Stimulated activated CD8-positive, alpha-beta memory T cell treated with anti-CD3 and anti-CD28 coated beads, Interleukin-15, amount 100 ng/mL, for 1 hour (primary cell): ENCODE data around the gene KCNK18.
A peak's percentile ranks its signal among the peaks of the same experiment; 100 is the strongest.
"Not testable (repeated sequence)": the region's sequence is repeated elsewhere in the genome, so short reads cannot be mapped to it uniquely, and the experiment has no call there.

ENCODE experiments used
- DNase-seq: peaks from one replicate; pipeline ENCODE4 v3.0.0-alpha.2; 2020; ENCODE audit warnings: low read depth

Gene KCNK18

DNA sequence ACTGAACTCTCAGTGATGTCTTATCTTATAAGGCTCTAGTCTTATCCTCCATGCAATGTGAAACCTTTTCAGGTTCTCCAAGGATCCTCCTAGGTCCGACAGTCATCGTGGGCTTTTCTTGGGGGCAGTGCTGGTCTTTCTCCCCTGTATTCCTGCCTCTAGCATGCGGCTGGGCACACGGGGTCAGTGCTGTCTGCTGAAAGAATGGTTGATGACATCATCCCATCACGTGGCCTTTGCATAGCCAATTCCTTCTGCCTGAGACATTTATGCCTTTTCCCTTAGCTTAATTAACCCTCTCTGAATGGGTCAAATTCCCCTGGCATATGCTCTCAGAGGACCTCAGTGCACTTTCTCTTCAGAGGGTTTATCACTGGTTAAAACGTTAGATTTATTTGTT lies 27.0 kb upstream of the KCNK18 start:
- no peak for DNase-seq

DNA sequence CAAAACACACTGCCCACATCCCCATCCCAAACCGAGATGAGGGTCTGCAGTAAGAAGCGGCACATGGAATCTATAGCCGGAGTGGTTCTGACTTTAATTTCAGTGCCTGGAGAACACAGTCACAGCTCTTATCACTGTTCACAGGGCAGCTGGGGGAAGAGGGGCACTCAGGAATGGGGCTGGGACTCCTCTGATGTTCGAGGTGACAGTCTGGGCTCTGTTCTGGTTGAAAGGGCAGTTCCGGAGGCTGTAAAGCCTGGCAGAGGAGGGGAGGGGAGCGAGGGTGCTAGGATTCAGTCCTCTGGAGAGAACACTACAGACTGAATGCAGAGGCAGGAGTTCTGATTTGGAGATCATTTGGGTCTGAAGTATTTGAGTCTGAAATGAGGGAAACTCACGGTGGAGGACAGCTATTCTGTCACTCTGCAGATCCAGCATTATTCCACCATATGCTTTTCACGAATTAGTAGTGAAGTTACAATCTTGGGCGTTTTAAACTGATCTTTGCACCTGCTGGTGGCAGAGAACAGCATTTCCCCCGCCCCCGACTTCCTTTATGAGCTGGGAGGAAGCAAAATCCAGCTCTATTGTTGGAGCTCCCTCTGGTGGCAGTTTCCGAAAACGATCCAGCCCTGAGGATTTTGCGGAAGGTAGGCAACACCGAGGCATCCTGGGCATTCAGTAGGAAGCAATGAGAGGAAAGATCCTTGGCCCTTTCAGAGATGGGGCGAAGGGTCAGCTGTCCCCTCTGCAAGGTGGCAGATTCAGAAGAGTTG lies 22.7 kb upstream of the KCNK18 start:
- peak; percentile 80 for DNase-seq

DNA sequence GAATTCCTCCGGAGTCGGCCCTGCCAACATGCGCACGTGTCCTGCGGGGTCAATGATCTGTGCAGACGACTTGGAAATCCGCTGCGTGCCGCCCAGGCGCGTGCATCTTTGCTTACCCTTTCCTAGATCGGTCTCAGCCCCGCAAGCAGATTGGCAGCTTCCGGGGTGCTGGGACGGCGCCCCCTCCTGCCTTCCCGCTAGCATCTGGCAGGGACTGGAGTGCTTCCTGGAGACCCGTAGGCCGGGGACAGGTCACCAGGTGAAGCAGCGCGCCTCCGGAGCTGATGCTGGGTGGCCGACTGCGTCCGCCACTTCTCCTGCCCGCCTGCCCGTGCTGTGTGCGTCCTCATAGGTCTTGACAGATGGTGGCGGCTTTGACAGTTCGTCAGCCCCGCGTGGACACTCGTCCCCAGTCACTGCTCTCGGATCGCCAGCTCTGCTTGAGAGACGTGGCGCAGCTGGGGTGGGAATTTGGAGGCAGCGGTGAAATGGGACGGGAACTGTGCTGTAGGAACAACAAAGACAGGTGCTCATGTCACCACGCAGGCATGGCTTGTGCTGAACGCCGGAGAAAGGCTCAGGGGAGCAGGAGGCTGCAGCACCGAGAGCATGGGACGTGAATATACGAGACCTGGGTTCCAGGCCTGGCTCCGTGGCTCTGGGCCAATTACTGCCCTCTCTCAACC lies 21.9 kb upstream of the KCNK18 start:
- no peak for DNase-seq

DNA sequence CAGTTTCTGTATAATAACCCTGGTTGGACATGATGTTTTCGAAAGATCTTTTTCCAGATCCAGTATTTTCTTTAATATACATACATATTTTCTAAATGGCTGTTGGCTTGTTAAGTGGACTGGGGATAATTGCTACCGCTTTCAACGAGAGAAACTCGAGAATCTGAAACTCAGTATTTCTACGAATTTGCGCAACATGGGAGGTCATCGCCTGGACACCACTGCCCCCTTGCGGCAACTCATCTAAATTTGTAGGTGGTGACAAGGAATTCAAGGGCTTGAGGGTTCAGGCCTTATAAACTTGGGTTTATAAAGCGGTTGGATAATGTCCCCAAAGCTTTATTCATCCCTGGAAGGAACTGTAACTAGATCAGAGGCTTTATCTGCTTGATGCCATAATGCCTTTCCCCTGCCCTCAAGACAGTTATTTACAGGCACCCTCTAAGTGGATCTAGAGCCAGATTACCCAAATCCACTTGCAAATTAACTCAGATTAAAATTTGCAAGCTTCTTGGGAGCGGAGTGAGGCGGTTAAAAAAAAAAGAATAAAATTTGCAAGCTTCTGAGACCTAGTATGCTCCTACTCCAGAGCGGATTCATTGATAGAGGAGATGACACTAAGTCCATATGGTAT lies 21.3 kb upstream of the KCNK18 start:
- DNase-seq, result peak; percentile 61

DNA sequence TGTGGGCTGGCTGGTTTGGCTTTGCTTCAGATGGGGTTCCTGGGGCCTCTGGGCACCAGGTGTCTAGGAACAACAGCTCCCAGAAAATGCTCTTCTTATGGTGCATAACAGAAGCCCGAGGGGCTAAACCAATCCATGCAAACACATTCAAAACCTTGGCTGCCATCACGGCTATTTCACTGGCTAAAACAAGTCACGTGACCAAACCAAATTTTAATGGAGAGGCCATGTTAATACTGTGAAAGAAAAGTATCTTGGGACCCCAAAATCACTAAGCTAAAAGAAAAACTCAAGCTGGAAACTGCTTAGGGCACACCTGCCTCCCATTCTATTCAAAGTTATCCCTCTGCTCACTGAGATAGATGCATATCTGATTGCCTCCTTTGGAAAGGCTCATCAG lies 19.1 kb upstream of the KCNK18 start:
- no peak for DNase-seq

DNA sequence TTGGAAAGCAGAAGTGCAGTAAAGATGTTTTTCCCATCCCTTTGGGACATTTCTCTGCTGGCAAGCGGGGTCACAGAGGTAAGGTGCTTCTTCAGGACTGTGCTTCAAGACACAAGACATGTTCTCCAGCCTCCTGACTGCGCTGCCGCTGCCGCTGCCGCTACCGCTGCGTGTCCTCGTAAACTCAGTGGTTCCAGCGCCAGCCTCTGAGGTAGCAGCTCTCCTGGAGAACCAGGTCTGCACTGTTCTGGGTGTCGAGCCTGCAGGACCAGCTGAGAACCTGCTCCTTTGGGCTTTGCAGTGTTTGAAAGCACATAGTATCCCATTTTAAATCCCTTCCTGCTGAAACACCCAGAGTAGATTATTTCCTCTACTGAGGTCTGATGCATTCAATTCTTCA lies 13.0 kb upstream of the KCNK18 start:
- no peak for DNase-seq

DNA sequence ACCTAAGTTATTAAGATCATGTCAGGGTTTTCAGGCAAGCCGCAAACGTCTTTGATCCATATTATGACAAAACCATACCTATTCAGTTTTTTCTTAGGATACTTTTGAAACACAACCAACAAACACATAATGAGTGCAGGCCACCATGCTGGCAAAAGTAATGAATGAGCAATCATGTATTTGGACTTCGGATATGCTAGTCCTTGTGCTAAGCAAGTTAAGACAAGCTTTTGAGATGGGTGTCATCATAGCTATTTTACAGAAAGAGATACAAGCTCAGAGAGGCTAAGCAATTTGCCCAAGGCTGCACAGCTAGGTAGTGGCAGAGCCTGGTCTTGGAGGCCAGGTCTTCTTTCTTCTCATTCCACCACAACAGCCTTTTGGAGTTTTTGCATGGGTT lies 12.5 kb upstream of the KCNK18 start:
- no peak for DNase-seq

DNA sequence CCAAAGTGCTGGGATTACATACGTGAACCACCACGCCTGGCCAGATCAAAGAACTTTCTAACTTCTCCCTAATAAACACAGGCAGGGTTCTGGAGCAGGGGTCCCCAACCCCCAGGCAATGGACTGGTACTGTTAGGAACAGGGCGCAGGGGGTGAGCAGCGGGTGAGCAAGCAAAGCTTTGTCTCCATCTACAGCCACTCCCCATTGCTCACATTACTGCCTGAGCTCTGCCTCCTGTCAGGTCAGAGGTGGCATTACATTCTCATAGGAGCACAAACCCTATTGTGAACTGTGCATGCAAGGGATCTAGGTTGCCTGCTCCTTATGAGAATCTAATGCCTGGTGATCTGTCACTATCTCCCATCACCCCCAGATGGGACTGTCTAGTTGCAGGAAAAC lies 11.5 kb upstream of the KCNK18 start:
- not testable (repeated sequence) for DNase-seq

DNA sequence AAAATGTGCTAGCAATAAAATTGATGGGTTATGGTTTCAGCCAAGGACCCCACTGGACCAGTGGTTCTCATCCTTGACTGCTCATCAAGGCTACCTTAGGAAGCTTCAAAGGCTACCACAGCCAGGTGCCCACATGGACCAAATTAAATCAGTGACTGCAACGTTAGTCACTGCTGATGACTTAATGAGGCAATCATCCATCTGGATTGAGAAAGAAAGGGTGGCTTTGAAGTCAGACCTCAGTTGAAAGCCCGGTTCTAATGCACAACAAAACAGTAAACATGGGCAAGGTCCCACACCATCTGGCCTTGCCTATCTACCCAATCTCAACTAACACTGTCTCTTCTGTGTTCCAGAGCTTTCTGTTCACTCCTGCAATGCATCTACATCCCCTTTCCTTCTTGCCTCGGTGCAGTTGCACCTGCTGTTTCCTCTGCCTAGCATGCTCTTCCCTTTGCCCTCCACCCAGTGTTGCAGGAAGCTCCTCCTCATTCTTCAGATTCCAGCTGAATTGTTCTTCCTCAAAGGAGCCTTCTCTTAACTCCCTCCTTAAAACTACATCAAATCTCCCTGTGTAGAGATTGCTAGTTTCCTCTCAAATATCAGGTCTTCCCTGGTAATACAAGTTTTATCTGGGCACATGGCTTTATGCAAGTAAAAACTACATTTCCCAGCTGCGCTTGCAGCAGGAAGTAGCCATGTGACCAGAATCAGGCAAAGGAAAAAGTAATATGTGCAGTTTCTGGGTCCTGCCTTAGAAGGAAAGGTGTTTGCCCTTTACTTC lies 10.3 kb upstream of the KCNK18 start:
- no peak for DNase-seq

DNA sequence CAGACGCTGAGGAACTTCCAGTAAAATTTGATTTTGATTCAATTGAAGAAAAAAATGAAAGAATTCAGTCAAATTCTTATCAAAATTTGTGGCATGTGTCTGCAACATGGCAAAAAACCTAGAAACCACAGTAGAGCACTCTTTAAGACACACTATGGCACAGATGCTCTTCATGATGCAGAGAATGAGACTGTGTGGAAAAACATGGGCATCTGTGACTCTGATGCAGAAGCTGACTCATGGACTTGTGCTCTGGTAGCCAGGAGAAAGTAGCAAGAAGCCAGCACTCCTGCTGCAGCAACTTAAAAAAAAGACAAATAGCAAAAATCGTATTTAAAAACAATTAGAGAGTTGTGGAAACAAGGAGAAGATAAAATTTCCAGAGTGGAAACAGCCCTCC lies 8.9 kb upstream of the KCNK18 start:
- no peak for DNase-seq

DNA sequence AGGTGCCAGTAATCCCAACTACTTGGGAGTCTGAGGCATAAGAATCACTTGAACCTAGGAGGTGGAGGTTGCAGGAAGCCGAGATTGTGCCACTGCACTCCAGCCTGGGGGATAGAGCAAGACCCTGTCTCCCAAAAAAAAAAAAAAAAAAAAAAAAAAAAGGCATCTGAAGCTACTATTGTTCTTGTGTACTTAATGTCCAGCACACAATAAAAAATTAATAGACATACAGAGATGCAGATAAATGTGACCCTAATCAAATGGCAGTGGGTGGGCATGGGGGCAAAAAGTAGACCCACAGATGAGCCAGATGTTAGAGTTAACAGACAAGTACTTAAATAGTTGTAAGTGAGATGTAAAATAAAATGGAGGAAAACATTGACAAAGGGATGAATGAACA lies 7.7 kb upstream of the KCNK18 start:
- DNase-seq, result no peak

DNA sequence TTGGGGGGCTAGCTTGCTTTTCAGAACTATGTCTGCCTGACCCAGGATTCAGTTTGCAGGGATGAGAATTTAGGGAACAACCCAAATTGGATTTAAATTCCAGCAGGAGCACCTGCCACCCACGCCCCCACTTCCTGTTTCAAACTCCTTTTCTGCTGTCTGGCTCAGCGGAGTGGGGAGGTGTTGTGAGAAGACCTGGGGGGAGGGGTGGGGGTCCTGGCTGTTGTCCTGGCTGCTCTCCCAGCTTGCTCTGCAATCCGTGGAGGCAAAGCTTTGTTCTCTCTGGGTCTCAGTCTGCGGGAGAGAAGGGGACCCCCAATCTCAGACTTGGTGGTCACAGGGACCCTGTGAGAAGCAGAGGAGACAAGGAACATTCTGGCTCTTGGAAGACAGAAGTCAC lies 799 bp downstream of the KCNK18 start:
- no peak for DNase-seq

DNA sequence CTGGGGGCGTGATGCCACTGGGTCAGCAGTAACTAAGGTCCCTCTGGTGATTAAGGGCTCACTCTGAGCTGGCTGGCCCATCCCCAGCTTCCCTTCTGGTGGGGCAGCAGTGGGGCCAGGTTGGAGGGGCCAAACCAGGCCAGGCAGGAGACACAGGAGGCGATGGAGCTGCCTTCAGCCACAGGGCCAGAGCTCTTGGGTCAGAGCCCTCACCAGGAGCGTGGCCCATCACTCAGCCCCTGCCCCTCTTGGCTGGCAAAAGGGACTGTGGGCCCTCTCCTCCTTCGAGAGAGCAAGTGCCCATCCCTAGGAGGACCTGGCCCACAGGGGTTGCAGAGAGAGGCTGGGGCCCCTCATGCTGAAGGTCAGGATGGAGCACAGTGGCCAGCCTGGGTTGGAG lies 4.5 kb downstream of the KCNK18 start:
- DNase-seq, result no peak

DNA sequence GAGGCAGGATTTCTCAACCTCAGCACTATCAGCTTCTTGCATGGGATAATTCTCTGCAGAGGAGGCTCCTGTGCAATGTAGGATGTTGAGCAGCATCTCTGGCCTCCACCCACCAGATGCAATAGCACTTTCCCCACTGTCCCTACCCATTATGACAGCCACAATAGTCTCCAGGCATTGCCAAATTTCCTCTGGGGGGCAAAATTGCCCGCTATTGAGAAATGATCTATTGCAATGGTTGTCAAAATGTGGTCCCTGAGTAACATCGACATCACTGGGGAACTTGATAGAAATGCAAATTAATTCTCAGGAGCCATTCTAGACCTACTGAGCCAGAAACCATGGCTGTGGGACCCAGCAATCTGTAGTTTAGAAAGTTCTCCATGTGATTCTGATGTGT lies 7.0 kb downstream of the KCNK18 start:
- no peak for DNase-seq

DNA sequence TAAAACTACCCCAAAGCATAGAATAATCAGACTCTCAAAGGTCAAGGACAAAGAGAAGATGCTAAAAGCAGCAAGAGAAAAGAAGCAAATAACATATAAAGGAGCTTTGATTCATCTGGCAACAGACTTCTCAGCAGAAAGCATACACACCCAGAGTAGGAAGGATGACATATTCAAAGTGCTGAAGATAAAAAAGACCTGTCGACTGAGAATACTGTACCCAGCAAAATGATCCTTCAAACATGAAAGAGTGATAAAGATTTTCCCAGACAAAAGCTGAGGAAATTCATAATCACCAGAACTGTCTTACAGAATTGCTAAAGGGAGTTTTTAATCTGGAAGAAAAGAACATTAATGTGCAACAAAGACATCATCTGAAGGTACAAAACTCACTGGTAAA lies 14.9 kb downstream of the KCNK18 start:
- no peak for DNase-seq

DNA sequence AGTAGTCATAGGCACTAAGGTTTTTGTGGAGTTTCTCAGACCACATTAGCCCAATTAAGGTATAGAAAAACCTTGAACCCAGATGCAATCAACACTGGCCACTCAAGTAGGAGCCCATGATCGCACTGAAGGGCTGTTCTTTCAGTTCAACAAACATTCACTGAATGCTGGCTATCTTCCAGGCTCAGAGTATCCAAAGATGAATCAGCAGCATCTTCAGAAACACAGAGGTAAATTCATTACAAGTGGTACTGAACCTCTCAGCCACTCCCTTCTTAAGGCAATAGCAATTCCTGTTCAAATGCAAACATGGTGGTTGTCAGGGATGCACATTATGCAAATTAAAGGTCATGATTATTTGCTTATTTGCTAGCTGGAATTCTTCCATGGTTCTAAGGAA lies 17.1 kb downstream of the KCNK18 start:
- DNase-seq, result no peak

DNA sequence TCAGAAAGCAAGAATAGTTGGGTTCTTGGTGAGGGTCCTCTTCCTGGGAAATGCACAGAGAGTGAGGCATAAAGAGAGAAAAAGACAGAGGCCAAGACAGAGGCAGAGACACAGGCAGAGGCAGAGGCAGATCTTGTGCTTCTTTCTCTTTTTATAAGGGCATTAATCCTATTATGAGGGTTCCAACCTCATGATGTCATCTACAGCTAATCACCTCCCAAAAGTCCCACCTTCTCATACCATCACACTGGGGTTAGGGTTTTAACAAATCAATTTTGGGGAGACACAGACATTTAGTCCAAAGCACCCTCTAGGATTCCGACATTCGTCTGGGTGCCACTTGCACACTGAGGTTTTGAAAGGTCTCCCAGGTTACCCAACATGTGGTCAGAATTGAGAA lies 17.8 kb downstream of the KCNK18 start:
- DNase-seq, result no peak

DNA sequence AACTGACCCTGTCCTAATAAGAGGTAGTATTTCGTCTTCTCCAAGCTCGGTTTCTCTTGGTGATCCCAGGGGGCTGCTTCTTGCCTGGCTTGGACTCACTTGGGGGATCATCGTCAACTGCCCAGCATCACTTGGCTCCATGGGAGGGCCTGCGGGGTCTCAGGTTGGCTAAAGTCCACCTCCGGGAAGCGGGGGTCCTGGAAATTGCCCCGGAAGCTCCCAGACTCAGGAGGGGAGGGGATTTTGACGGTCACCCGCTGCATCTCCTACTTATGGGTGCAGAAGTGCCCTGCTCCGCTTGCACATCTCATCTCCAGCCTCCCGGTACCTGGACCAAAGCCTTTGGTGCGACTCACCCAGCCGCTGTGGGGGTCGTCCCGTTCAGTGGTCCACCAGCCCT lies 18.7 kb downstream of the KCNK18 start:
- no peak for DNase-seq

DNA sequence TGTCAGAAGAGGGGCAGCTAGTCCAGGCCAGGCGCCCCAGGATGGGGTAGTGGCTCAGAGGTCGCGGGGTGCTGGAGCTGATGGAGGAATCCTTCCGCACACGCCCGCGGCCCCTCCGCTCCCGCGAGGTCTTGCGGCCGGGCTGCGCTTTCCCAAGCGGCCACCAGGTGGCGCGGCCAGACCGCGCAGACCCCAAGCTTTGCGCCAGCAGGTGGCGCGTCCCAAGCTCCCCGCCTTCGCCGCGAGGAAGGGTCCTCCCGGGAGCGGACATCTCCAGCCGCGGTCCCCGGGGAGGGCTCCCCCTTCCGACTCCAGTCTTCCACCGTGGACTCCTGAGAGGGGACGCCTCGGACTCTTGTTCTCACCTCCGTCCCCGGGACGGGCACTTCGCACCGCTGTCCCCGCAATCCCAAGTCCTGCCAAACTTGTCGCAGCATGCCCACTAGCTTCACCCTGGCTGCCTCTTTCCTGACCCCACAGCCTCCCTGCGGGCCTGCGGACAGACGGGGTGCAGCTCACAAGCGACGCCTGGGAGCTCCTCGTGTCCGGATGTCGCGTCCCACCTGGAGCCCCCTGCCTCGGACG lies 19.4 kb downstream of the KCNK18 start:
- peak; percentile 41 for DNase-seq

DNA sequence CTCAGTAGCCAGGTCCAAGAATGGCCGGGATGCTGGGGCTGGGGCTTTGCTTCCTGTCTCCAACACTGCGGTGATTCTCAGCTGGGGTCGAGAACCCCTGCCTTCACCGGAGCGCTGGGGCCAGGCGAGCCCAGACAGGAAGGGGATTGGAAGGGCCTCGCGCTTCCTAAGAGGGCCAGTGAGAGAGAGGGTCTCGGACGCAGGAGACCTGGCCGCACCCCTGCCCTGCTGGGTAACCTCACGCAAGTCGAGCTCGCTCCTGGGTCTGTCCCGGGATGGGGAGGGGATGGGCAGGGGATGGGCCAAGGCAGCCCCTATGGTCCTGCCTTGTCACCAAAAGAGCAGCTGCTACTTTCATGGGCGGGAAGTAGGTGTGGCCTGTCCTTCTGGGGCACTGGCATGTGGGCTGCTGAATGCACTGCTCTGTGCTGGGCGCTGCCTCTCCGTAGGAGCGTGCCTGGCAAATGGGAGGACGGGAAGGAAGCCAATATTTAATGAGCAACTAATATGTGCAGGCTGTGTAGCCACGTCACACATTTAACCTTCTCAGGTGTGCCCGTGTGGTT lies 20.0 kb downstream of the KCNK18 start:
- DNase-seq, result no peak

DNA sequence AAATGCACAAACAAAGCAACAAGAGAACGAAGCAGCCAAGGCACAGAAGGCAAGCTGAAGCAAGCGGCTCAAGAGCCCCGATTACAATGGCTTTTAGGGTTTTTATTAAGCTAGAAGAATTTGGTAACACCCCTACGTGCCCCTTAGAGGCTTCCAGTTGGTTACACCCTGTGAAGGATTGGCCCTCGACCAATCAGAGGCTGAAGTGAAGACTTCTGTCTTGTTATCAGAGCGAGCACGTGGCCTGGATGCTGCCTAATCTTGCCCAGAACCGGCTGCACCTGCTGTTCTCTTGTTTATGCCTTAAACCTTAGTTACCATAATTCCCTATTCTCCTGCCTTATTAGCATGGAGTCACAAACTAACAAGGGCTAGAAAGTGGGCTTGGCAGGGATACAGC lies 21.4 kb downstream of the KCNK18 start:
- no peak for DNase-seq

DNA sequence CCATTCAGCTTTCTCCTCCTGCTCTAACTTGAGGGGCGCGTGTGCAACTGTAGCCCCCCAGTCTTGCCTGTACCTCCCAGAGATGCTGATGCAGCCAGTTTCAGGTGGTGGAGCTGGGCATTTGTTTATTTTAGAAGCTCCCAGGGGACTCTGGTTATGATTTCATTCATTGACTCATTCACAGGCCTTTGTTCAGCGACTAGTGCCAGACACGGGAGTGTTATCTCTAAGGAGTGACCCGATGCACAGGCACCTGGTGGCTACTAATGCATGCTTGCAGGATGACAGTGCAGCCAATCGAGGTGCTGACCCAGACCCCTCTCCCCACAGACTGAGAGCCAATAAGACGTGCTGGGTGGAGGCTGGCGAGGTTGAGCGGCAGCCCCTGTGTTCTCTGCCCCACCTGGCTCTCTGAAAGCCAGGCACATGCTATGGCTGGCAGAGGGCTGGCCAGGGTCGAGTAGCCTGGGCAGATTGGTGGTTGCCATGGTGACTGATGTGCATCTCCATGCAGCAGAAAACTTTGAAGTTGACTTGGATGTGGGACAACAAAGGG lies 23.9 kb downstream of the KCNK18 start:
- no peak for DNase-seq
